ENCODE results near the gene MT4.

Gene MT4

GRCh38 chr16:56564793-56565477 lies at the start of gene MT4:
TSS of gene MT4 (plus strand) at chr16:56565073. CDS start at chr16:56565129, 56 bp downstream.
- Histone ChIP-seq H3K36me3 (ENCODE audit: insufficient read depth, low read length) (no peaks in the 10 kb centered on the region), H3K9ac (ENCODE audit: low read length) (no peak within 1 kb of the TSS), H3K4me1 (ENCODE audit: insufficient read depth, low read length) (no peaks in the 10 kb centered on the region), H3K27me3 (ENCODE audit: control insufficient read depth in 1 of 2, insufficient read depth in 2 of 2, low read length in 2 of 2) (no peaks in the 10 kb centered on the region), H3K27ac (ENCODE audit: low read depth, low read length) (no peak within 1 kb of the TSS), H3K4me3 (ENCODE audit: low read depth in 1 of 2, low read length in 2 of 2) (no peak within 1 kb of the TSS), H3K9me3 (ENCODE audit: low read length) (no peaks in the 10 kb centered on the region)

GRCh38 chr16:56515665-56516064 lies 49.2 kb upstream of the MT4 start:
- peaks cover 12% of the 10 kb centered on the region for H3K36me3 ChIP-seq (ENCODE audit: insufficient read depth, low read length)
- H3K4me3 ChIP-seq (ENCODE audit: low read depth in 1 of 2, low read length in 2 of 2) = no peak overlapping the region
- no peaks in the 10 kb centered on the region for H3K9me3 ChIP-seq (ENCODE audit: low read length)
- no peak overlapping the region for H3K9ac ChIP-seq (ENCODE audit: low read length)
- H3K27ac ChIP-seq (ENCODE audit: low read depth, low read length) = no peak overlapping the region
- no peaks in the 10 kb centered on the region for H3K27me3 ChIP-seq (ENCODE audit: control insufficient read depth in 1 of 2, insufficient read depth in 2 of 2, low read length in 2 of 2)
- H3K4me1 ChIP-seq (ENCODE audit: insufficient read depth, low read length) = peaks cover 41% of the 10 kb centered on the region

DNA sequence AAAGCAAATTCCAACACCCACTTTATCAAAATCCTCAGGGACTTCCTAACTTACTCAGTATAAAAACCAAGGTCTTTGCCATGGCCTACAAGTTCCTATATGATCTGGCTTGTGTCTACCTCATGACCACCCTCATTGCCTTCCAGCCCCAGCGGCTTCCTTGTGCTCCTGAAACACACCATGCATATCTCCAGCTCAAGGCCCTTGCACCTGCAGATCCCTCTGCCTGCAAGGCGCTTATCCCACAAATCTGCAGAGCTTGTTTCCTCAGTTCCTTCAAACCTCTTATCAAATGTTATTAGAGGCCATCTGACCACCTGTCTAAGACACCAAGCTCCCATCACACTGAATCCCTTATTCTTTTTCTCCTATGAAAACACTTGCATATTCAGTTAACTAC lies 47.7 kb upstream of the MT4 start:
- Histone ChIP-seq H3K4me3 (ENCODE audit: low read depth in 1 of 2, low read length in 2 of 2) (no peak overlapping the region), H3K9me3 (ENCODE audit: low read length) (no peaks in the 10 kb centered on the region), H3K9ac (ENCODE audit: low read length) (no peak overlapping the region), H3K4me1 (ENCODE audit: insufficient read depth, low read length) (peaks cover 41% of the 10 kb centered on the region), H3K27me3 (ENCODE audit: control insufficient read depth in 1 of 2, insufficient read depth in 2 of 2, low read length in 2 of 2) (no peaks in the 10 kb centered on the region), H3K36me3 (ENCODE audit: insufficient read depth, low read length) (peaks cover 9% of the 10 kb centered on the region), H3K27ac (ENCODE audit: low read depth, low read length) (no peak overlapping the region)

- Histone ChIP-seq H3K36me3 (ENCODE audit: insufficient read depth, low read length) (no peaks in the 10 kb centered on the region), H3K4me1 (ENCODE audit: insufficient read depth, low read length) (peaks cover 41% of the 10 kb centered on the region), H3K4me3 (ENCODE audit: low read depth in 1 of 2, low read length in 2 of 2) (no peak overlapping the region), H3K27ac (ENCODE audit: low read depth, low read length) (no peak overlapping the region), H3K27me3 (ENCODE audit: control insufficient read depth in 1 of 2, insufficient read depth in 2 of 2, low read length in 2 of 2) (no peaks in the 10 kb centered on the region), H3K9ac (ENCODE audit: low read length) (no peak overlapping the region), H3K9me3 (ENCODE audit: low read length) (no peaks in the 10 kb centered on the region)
These were observed 46.4 kb upstream of the MT4 start for GRCh38 chr16:56518425-56518824.

DNA sequence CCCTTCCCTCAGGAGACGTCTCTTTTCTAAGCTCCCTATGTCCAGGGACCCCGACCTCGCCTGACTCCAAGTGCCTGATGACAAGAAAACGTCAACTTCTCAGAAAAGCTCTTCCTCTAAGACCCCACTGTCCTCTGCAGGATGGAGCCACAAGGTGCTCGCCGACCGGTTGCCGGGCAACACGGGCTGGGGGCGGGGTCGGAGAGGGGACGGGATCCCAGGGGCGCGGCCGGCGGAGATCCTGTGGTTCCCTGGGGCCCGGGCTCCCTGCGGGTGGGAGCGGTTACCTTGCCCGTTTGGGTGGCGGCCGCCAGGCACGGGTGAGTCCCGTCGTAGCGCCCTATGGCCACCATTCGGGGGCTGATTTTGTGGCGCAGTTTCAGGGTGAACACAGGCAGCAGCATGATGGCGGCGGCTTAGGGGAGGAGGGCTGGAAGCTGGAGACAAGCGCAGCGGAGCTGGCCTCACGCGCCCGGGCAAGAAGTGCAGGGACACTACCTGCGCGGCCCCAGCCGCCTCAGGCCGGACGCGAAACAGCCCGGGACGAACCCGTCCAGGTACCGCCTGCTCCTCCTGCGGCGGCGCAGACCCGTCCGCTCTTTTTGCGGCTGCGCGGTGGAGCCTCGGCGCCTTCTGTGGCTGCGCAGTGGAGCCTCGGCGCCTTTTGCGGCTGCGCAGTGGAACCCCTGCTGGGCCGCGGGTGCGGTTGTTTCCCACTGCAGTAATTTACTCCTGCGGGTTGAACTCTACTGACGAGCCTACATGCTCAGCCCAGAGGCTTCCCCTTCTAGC lies 45.2 kb upstream of the MT4 start, which contains the start of gene BBS2:
Gene BBS2, minus strand, starts transcription at position 566 of the 792 bp plus-strand sequence. Its CDS starts 162 bp downstream, at position 404.
- H3K4me1 ChIP-seq (ENCODE audit: insufficient read depth, low read length) = peaks cover 37% of the 10 kb centered on the region

GRCh38 chr16:56520251-56520577 lies 44.7 kb upstream of the MT4 start:
- H3K27ac ChIP-seq (ENCODE audit: low read depth, low read length) = peak overlapping the region; percentile 84
- no peaks in the 10 kb centered on the region for H3K36me3 ChIP-seq (ENCODE audit: insufficient read depth, low read length)
- H3K4me1 ChIP-seq (ENCODE audit: insufficient read depth, low read length) = peaks cover 37% of the 10 kb centered on the region
- H3K9ac ChIP-seq (ENCODE audit: low read length) = peak overlapping the region; percentile 11
- no peaks in the 10 kb centered on the region for H3K9me3 ChIP-seq (ENCODE audit: low read length)
- peak overlapping the region; percentile 75 to 93 for H3K4me3 ChIP-seq (ENCODE audit: low read depth in 1 of 2, low read length in 2 of 2)
- no peaks in the 10 kb centered on the region for H3K27me3 ChIP-seq (ENCODE audit: control insufficient read depth in 1 of 2, insufficient read depth in 2 of 2, low read length in 2 of 2)

More for the DNA sequence above, 45.2 kb upstream of the MT4 start, which contains the start of gene BBS2:
- H3K4me3 ChIP-seq (ENCODE audit: low read depth in 1 of 2, low read length in 2 of 2) = peak within 1 kb of the TSS; percentile 75 to 93
- H3K9me3 ChIP-seq (ENCODE audit: low read length) = no peaks in the 10 kb centered on the region
- H3K9ac ChIP-seq (ENCODE audit: low read length) = peak within 1 kb of the TSS; percentile 42
- H3K27me3 ChIP-seq (ENCODE audit: control insufficient read depth in 1 of 2, insufficient read depth in 2 of 2, low read length in 2 of 2) = no peaks in the 10 kb centered on the region
- H3K27ac ChIP-seq (ENCODE audit: low read depth, low read length) = peak within 1 kb of the TSS; percentile 84
- no peaks in the 10 kb centered on the region for H3K36me3 ChIP-seq (ENCODE audit: insufficient read depth, low read length)

- H3K27ac ChIP-seq (ENCODE audit: low read depth, low read length) = no peak overlapping the region
- H3K9ac ChIP-seq (ENCODE audit: low read length) = no peak overlapping the region
- no peaks in the 10 kb centered on the region for H3K27me3 ChIP-seq (ENCODE audit: control insufficient read depth in 1 of 2, insufficient read depth in 2 of 2, low read length in 2 of 2)
- H3K4me3 ChIP-seq (ENCODE audit: low read depth in 1 of 2, low read length in 2 of 2) = no peak overlapping the region
- H3K36me3 ChIP-seq (ENCODE audit: insufficient read depth, low read length) = no peaks in the 10 kb centered on the region
- H3K9me3 ChIP-seq (ENCODE audit: low read length) = no peaks in the 10 kb centered on the region
- peaks cover 5% of the 10 kb centered on the region for H3K4me1 ChIP-seq (ENCODE audit: insufficient read depth, low read length)
These were observed 39.6 kb upstream of the MT4 start for GRCh38 chr16:56525236-56525635.

DNA sequence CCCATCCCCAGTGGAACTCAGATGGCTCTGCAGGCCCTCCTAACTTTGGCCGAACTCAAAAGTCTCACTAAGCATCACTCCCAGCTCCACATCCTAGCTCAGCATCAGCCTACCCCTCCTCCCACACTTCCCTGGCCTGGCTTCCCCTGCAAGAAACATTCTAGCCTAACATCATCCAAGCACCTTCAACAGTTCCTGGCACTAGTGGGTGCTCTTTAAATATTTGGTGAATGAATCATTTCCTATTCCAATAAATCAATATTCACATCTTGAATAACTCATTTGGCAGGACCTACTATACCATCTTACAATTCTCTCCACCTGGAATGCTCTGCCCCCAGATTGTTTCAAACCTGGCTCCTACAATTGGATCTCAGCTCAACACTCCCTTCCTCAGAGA lies 34.0 kb upstream of the MT4 start:
- no peaks in the 10 kb centered on the region for H3K36me3 ChIP-seq (ENCODE audit: insufficient read depth, low read length)
- no peak overlapping the region for H3K9ac ChIP-seq (ENCODE audit: low read length)
- no peak overlapping the region for H3K27ac ChIP-seq (ENCODE audit: low read depth, low read length)
- no peaks in the 10 kb centered on the region for H3K4me1 ChIP-seq (ENCODE audit: insufficient read depth, low read length)
- no peak overlapping the region for H3K4me3 ChIP-seq (ENCODE audit: low read depth in 1 of 2, low read length in 2 of 2)
- H3K27me3 ChIP-seq (ENCODE audit: control insufficient read depth in 1 of 2, insufficient read depth in 2 of 2, low read length in 2 of 2) = no peaks in the 10 kb centered on the region
- H3K9me3 ChIP-seq (ENCODE audit: low read length) = no peaks in the 10 kb centered on the region

DNA sequence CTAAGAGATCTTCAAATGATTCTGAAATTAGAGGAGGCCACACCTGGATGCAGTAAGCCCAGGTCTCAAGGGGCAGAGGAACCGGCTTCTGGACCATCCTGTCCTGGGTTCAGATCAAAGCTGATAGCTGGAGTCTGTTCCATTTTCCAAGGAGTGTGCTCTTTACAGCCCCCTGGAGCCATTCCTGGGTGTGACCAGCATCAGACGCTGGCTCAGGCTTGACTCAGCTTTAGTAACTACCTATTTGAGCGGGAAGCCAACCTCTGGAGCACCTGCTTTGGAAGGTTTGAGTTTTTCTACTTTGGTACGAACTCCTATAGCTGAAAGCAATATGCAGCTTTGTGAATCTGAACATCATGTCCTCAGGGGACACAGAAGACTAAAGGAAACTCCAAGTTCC lies 32.2 kb upstream of the MT4 start:
- Histone ChIP-seq H3K27ac (ENCODE audit: low read depth, low read length) (no peak overlapping the region), H3K36me3 (ENCODE audit: insufficient read depth, low read length) (no peaks in the 10 kb centered on the region), H3K9ac (ENCODE audit: low read length) (no peak overlapping the region), H3K4me3 (ENCODE audit: low read depth in 1 of 2, low read length in 2 of 2) (no peak overlapping the region), H3K27me3 (ENCODE audit: control insufficient read depth in 1 of 2, insufficient read depth in 2 of 2, low read length in 2 of 2) (no peaks in the 10 kb centered on the region), H3K9me3 (ENCODE audit: low read length) (no peaks in the 10 kb centered on the region), H3K4me1 (ENCODE audit: insufficient read depth, low read length) (no peaks in the 10 kb centered on the region)

GRCh38 chr16:56534847-56535383 lies 30.0 kb upstream of the MT4 start:
- Histone ChIP-seq H3K36me3 (ENCODE audit: insufficient read depth, low read length) (no peaks in the 10 kb centered on the region), H3K4me3 (ENCODE audit: low read depth in 1 of 2, low read length in 2 of 2) (no peak overlapping the region), H3K9me3 (ENCODE audit: low read length) (no peaks in the 10 kb centered on the region), H3K27me3 (ENCODE audit: control insufficient read depth in 1 of 2, insufficient read depth in 2 of 2, low read length in 2 of 2) (no peaks in the 10 kb centered on the region), H3K9ac (ENCODE audit: low read length) (no peak overlapping the region), H3K4me1 (ENCODE audit: insufficient read depth, low read length) (no peaks in the 10 kb centered on the region), H3K27ac (ENCODE audit: low read depth, low read length) (no peak overlapping the region)

DNA sequence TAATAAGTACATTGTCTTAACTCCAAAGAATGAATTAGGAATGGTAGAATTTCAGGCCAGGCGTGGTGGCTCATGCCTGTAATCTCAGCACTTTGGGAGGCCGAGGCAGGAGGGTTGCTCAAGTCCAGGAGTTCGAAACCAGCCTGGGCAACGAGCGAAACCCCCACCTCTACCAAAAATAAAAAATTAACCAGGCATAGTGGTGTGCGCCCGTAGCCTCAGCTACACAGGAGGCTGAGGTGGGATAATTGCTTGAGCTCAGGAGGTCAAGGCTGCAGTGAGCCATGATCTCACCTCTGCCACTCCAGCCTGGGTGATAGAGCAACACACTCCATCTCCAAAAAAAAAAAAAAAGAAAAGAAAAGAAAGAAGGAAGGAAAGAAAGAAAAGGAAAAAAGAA lies 26.5 kb upstream of the MT4 start:
- Histone ChIP-seq H3K27ac (ENCODE audit: low read depth, low read length) (no peak overlapping the region), H3K27me3 (ENCODE audit: control insufficient read depth in 1 of 2, insufficient read depth in 2 of 2, low read length in 2 of 2) (no peaks in the 10 kb centered on the region), H3K36me3 (ENCODE audit: insufficient read depth, low read length) (no peaks in the 10 kb centered on the region), H3K9me3 (ENCODE audit: low read length) (no peaks in the 10 kb centered on the region), H3K9ac (ENCODE audit: low read length) (no peak overlapping the region), H3K4me1 (ENCODE audit: insufficient read depth, low read length) (no peaks in the 10 kb centered on the region), H3K4me3 (ENCODE audit: low read depth in 1 of 2, low read length in 2 of 2) (no peak overlapping the region)

Measured in muscle layer of colon (tissue), 2 donors.